Measurements from ENCODE around the gene ATOX1.
A peak's percentile ranks its signal among the peaks of the same experiment; 100 is the strongest.

Gene ATOX1

GRCh38 chr5:151719228-151720000, 39.0 kb downstream of the ATOX1 start:
- H3K18ac ChIP-seq (ENCODE audit: low read length), result peak overlapping the region; percentile 43
- H4K8ac ChIP-seq (ENCODE audit: low read depth, low read length), result no peak overlapping the region
- H3K4me3 ChIP-seq (ENCODE audit: low read length), result no peak overlapping the region
- H2BK5ac ChIP-seq (ENCODE audit: low read length), result peak overlapping the region; percentile 34
- no peaks in the 10 kb centered on the region for H3K79me2 ChIP-seq (ENCODE audit: control insufficient read depth, insufficient read depth, low read length)
- no peak overlapping the region for H2BK15ac ChIP-seq (replicated peaks; ENCODE audit: low read depth)
- peak overlapping the region; percentile 64 for H3K56ac ChIP-seq (ENCODE audit: low read length)
- peaks cover 10% of the 10 kb centered on the region for H3K4me1 ChIP-seq (ENCODE audit: control insufficient read depth, low read depth, low read length)
- H2BK120ac ChIP-seq (ENCODE audit: low read depth, low read length), result no peak overlapping the region
- H3K36me3 ChIP-seq (ENCODE audit: control insufficient read depth, insufficient read depth, low read length), result no peaks in the 10 kb centered on the region
- H3K9ac ChIP-seq (ENCODE audit: low read length), result peak overlapping the region; percentile 12
- no peak overlapping the region for H3K4ac ChIP-seq (ENCODE audit: low read depth, low read length)
- H3K23ac ChIP-seq (ENCODE audit: low read length), result no peak overlapping the region
- no CpG with 5 or more reads among the region's 6 CpGs for WGBS (ENCODE audit: extremely low coverage, insufficient coverage, low lambda C conversion rate)
- peak overlapping the region; percentile 50 for H2AK5ac ChIP-seq (ENCODE audit: low read length)
- H4K5ac ChIP-seq (ENCODE audit: low read length), result no peak overlapping the region
- H3K27me3 ChIP-seq (ENCODE audit: insufficient read depth, low read length, poor library complexity), result no peaks in the 10 kb centered on the region
- no peak overlapping the region for H3K27ac ChIP-seq (ENCODE audit: low read depth, low read length)
- no peak overlapping the region for H3K4me2 ChIP-seq (ENCODE audit: low read length)
- DNase-seq, result peak; percentile 57
- H3K79me1 ChIP-seq (ENCODE audit: low read length), result no peaks in the 10 kb centered on the region

GRCh38 chr5:151718646-151719045, 39.8 kb downstream of the ATOX1 start:
- Histone ChIP-seq H3K23ac (ENCODE audit: low read length) (peak overlapping the region; percentile 68), H4K5ac (ENCODE audit: low read length) (no peak overlapping the region), H3K4me3 (ENCODE audit: low read length) (no peak overlapping the region), H2AK5ac (ENCODE audit: low read length) (no peak overlapping the region), H3K18ac (ENCODE audit: low read length) (peak overlapping the region; percentile 4), H3K79me2 (ENCODE audit: control insufficient read depth, insufficient read depth, low read length) (no peaks in the 10 kb centered on the region), H2BK120ac (ENCODE audit: low read depth, low read length) (no peak overlapping the region), H4K8ac (ENCODE audit: low read depth, low read length) (no peak overlapping the region), H3K56ac (ENCODE audit: low read length) (peak overlapping the region; percentile 64), H3K4ac (ENCODE audit: low read depth, low read length) (no peak overlapping the region), H3K4me1 (ENCODE audit: control insufficient read depth, low read depth, low read length) (peaks cover 10% of the 10 kb centered on the region), H3K27ac (ENCODE audit: low read depth, low read length) (no peak overlapping the region), H3K36me3 (ENCODE audit: control insufficient read depth, insufficient read depth, low read length) (no peaks in the 10 kb centered on the region), H2BK5ac (ENCODE audit: low read length) (peak overlapping the region; percentile 69), H3K79me1 (ENCODE audit: low read length) (no peaks in the 10 kb centered on the region), H3K27me3 (ENCODE audit: insufficient read depth, low read length, poor library complexity) (no peaks in the 10 kb centered on the region), H3K9ac (ENCODE audit: low read length) (peak overlapping the region; percentile 2), H3K4me2 (ENCODE audit: low read length) (no peak overlapping the region), H2BK15ac (replicated peaks; ENCODE audit: low read depth) (no peak overlapping the region)
- no CpG with 5 or more reads among the region's 3 CpGs for WGBS (ENCODE audit: extremely low coverage, insufficient coverage, low lambda C conversion rate)
- no peak for DNase-seq

- peaks cover 10% of the 10 kb centered on the region for H3K4me1 ChIP-seq (ENCODE audit: control insufficient read depth, low read depth, low read length)
- H2AK5ac ChIP-seq (ENCODE audit: low read length), result no peak overlapping the region
- no peak overlapping the region for H3K18ac ChIP-seq (ENCODE audit: low read length)
- H3K79me2 ChIP-seq (ENCODE audit: control insufficient read depth, insufficient read depth, low read length), result no peaks in the 10 kb centered on the region
- H3K36me3 ChIP-seq (ENCODE audit: control insufficient read depth, insufficient read depth, low read length), result no peaks in the 10 kb centered on the region
- H3K23ac ChIP-seq (ENCODE audit: low read length), result no peak overlapping the region
- DNase-seq, result no peak
- H3K9ac ChIP-seq (ENCODE audit: low read length), result no peak overlapping the region
- H3K79me1 ChIP-seq (ENCODE audit: low read length), result no peaks in the 10 kb centered on the region
- no CpG with 5 or more reads among the region's 2 CpGs for WGBS (ENCODE audit: extremely low coverage, insufficient coverage, low lambda C conversion rate)
- no peak overlapping the region for H3K27ac ChIP-seq (ENCODE audit: low read depth, low read length)
- H2BK5ac ChIP-seq (ENCODE audit: low read length), result no peak overlapping the region
- peak overlapping the region; percentile 25 for H3K56ac ChIP-seq (ENCODE audit: low read length)
- H2BK15ac ChIP-seq (replicated peaks; ENCODE audit: low read depth), result no peak overlapping the region
- H3K4ac ChIP-seq (ENCODE audit: low read depth, low read length), result no peak overlapping the region
- no peak overlapping the region for H3K4me3 ChIP-seq (ENCODE audit: low read length)
- no peak overlapping the region for H4K8ac ChIP-seq (ENCODE audit: low read depth, low read length)
- H3K4me2 ChIP-seq (ENCODE audit: low read length), result no peak overlapping the region
- no peaks in the 10 kb centered on the region for H3K27me3 ChIP-seq (ENCODE audit: insufficient read depth, low read length, poor library complexity)
- no peak overlapping the region for H4K5ac ChIP-seq (ENCODE audit: low read length)
- no peak overlapping the region for H2BK120ac ChIP-seq (ENCODE audit: low read depth, low read length)
Observed at GRCh38 chr5:151718153-151718552, 40.3 kb downstream of the ATOX1 start.

- no peak overlapping the region for H3K4ac ChIP-seq (ENCODE audit: low read depth, low read length)
- no peak overlapping the region for H4K5ac ChIP-seq (ENCODE audit: low read length)
- DNase-seq, result no peak
- H3K36me3 ChIP-seq (ENCODE audit: control insufficient read depth, insufficient read depth, low read length), result no peaks in the 10 kb centered on the region
- H3K18ac ChIP-seq (ENCODE audit: low read length), result no peak overlapping the region
- H2AK5ac ChIP-seq (ENCODE audit: low read length), result peak overlapping the region; percentile 68
- H3K56ac ChIP-seq (ENCODE audit: low read length), result peak overlapping the region; percentile 73
- H3K27me3 ChIP-seq (ENCODE audit: insufficient read depth, low read length, poor library complexity), result no peaks in the 10 kb centered on the region
- H4K8ac ChIP-seq (ENCODE audit: low read depth, low read length), result no peak overlapping the region
- H3K79me1 ChIP-seq (ENCODE audit: low read length), result no peaks in the 10 kb centered on the region
- H3K9ac ChIP-seq (ENCODE audit: low read length), result no peak overlapping the region
- peaks cover 10% of the 10 kb centered on the region for H3K4me1 ChIP-seq (ENCODE audit: control insufficient read depth, low read depth, low read length)
- no peak overlapping the region for H3K4me2 ChIP-seq (ENCODE audit: low read length)
- no CpG with 5 or more reads among the region's 3 CpGs for WGBS (ENCODE audit: extremely low coverage, insufficient coverage, low lambda C conversion rate)
- H3K23ac ChIP-seq (ENCODE audit: low read length), result no peak overlapping the region
- no peak overlapping the region for H2BK120ac ChIP-seq (ENCODE audit: low read depth, low read length)
- no peak overlapping the region for H3K4me3 ChIP-seq (ENCODE audit: low read length)
- no peak overlapping the region for H3K27ac ChIP-seq (ENCODE audit: low read depth, low read length)
- H2BK15ac ChIP-seq (replicated peaks; ENCODE audit: low read depth), result no peak overlapping the region
- no peak overlapping the region for H2BK5ac ChIP-seq (ENCODE audit: low read length)
- H3K79me2 ChIP-seq (ENCODE audit: control insufficient read depth, insufficient read depth, low read length), result no peaks in the 10 kb centered on the region
Observed at GRCh38 chr5:151717416-151717815, 41.0 kb downstream of the ATOX1 start.

- Histone ChIP-seq H2BK15ac (replicated peaks; ENCODE audit: low read depth) (no peak overlapping the region), H2BK120ac (ENCODE audit: low read depth, low read length) (no peak overlapping the region), H3K27me3 (ENCODE audit: insufficient read depth, low read length, poor library complexity) (no peaks in the 10 kb centered on the region), H4K8ac (ENCODE audit: low read depth, low read length) (no peak overlapping the region), H3K18ac (ENCODE audit: low read length) (no peak overlapping the region), H3K27ac (ENCODE audit: low read depth, low read length) (no peak overlapping the region), H3K9ac (ENCODE audit: low read length) (no peak overlapping the region), H3K36me3 (ENCODE audit: control insufficient read depth, insufficient read depth, low read length) (no peaks in the 10 kb centered on the region), H3K4me1 (ENCODE audit: control insufficient read depth, low read depth, low read length) (peaks cover 2% of the 10 kb centered on the region), H3K79me2 (ENCODE audit: control insufficient read depth, insufficient read depth, low read length) (no peaks in the 10 kb centered on the region), H3K23ac (ENCODE audit: low read length) (no peak overlapping the region), H2BK5ac (ENCODE audit: low read length) (no peak overlapping the region), H3K56ac (ENCODE audit: low read length) (no peak overlapping the region), H2AK5ac (ENCODE audit: low read length) (no peak overlapping the region), H3K4ac (ENCODE audit: low read depth, low read length) (no peak overlapping the region), H3K79me1 (ENCODE audit: low read length) (no peaks in the 10 kb centered on the region), H3K4me2 (ENCODE audit: low read length) (no peak overlapping the region), H3K4me3 (ENCODE audit: low read length) (no peak overlapping the region), H4K5ac (ENCODE audit: low read length) (no peak overlapping the region)
- no CpG with 5 or more reads among the region's 13 CpGs for WGBS (ENCODE audit: extremely low coverage, insufficient coverage, low lambda C conversion rate)
- no peak for DNase-seq
Observed at GRCh38 chr5:151709109-151709735, 49.2 kb downstream of the ATOX1 start.

Data from mesendoderm (in vitro differentiated cells).